Amygdala (tissue), 56 donors: Measurements from ENCODE around the gene NEURL4.

Source experiments
- DNase-seq, 56 donors: peaks; one replicate each; lab custom pipeline; 2025; lab: John Stamatoyannopoulos, UW

Gene NEURL4

DNA sequence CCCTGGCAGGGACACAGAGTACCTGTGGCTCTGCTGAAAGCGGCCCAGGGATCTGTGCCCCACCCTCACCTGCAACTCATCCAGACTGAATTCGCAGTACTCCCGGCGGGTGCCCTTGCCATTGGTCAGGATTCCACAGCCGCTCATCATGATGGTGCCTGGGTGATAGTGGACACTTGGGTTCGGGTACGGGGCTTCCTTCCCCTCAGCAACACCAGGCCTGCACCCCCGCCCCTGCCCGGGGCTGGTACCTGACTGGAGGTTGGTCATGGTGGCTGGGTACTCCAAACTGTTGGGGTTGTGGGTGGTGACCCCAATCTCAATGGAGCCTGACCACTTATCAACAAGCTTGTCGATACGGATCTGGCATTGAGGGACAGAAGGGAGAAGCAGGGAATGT lies 2.9 kb downstream of the NEURL4 start:
- DNase-seq = no peak

DNA sequence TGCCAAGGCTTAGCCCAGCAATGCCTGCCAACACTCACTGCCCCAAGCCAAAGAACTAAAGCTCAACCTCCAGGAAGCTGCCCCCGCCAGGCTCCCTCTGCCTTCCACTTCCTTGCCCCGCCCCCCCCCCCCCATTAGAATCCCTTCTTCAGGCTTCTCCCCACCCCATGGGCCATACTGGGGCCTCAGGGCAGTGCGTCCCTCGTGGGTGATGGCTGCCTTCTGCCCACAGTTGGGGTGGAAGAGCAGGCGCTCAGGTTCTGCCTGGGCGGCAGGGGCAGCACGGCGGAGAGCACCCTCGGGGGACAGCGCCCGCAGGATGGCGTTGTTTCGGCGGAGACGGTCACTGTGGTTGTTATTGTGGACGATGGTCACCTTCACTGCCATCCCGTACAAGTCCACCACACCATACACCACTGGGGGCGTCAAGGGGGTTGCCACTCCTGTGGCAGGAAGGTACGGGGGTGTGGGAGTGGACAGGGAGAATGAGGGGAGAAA lies 4.1 kb downstream of the NEURL4 start:
- DNase-seq = no peak

DNA sequence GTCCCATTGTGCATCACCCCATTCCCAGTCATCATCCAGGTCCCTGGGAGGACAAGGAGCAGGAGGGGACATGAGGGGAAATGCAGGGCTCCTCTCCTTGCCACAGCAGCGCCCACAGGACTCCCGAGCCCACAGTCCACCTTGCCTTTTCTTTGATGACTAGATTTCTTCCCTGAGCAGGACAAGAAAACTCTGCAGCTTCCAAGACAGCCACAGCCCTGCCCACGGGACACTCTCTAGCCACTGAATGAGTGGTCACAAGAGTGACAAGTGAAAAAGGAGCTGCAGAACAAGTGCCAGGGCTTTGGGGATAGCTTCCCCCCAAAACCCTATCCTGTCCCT lies 4.7 kb downstream of the NEURL4 start:
- no peak for DNase-seq

DNA sequence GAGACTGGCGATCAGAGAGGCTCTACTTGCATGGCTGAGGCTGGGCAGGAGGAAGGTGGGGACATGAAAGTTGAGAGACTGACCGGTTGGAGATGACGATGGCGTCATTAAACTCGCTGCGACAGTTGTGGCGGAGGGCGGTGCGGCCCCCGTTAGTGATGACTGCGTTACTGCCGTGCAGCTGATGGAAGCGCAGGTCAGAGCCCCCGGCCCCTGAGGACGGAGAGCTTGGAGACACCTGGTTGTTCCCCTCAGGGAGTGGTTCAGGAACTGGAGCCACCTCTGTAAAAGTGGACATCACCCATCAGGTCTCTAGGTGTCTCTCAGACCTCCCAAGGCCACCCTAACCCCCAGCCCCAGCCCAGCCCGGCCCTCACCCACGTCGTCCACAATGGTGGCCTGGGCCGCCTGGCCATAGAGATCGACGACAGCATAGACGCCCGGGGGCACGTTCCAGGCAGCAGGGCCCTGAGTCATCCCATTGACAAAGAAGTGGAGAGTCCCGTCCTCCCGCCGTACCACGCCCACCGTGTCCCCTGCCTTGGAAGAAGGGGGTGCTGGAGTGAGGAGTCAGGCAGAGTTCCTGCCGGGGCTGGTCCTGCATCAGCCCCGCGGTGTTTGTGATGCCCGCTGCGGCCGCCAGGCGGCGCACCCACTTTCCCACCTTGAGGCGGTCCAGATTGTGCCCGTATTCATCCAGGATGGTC lies 5.3 kb downstream of the NEURL4 start:
- peak in 7 of 56 donors; percentile 9 to 58 (median 18) for DNase-seq

DNA sequence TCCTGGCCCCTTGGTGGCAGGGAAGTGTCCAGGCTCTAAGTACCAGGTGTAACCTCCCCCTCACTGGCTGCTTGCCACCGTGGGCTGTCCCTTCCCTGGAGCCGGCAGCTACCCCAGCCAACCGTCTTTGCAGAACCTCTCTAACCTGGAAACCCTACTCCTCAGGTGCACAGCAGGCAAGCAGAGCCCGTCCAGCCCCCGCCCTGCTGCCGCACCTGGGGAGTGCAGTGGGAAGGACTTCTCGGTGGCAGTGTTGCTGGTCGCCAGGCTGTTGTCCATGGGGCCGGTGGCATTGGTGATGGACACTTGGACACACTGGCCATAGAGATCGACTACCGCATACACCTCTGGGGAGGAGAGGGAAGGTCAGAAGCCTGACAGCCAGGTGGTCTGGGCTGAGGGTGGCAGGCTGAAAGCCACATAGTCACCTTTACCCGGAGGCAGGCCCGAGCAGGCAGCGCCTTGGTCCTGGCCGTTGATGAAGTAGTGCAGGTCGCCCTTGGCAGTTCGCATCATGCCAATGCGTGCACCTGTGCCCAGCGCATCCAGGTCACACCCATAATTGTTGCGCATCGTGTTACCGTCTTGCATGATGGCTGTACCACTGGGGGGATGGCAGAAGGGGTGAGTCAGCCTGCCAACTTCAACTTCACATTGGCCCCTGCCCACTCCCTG lies 6.5 kb downstream of the NEURL4 start:
- no peak for DNase-seq

DNA sequence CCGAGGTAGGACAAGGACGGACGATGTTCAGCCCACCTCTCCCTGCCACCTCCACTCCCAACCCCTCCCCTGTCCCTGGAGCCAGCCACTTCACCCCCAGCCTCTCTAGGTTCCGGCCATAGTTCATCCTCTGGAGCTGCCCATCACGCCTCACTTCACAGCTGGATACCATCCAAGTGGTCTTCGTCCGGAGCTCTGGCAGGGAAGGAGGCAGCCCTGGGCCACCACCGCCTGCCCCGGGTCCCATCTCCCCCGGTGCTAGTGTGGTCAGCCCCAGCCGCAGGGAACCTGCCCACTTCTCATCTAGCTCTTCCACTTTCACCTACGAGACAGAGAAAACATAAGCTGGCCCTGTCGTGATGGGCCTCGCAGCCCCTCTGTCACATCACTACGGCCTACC lies 7.7 kb downstream of the NEURL4 start:
- no peak for DNase-seq

DNA sequence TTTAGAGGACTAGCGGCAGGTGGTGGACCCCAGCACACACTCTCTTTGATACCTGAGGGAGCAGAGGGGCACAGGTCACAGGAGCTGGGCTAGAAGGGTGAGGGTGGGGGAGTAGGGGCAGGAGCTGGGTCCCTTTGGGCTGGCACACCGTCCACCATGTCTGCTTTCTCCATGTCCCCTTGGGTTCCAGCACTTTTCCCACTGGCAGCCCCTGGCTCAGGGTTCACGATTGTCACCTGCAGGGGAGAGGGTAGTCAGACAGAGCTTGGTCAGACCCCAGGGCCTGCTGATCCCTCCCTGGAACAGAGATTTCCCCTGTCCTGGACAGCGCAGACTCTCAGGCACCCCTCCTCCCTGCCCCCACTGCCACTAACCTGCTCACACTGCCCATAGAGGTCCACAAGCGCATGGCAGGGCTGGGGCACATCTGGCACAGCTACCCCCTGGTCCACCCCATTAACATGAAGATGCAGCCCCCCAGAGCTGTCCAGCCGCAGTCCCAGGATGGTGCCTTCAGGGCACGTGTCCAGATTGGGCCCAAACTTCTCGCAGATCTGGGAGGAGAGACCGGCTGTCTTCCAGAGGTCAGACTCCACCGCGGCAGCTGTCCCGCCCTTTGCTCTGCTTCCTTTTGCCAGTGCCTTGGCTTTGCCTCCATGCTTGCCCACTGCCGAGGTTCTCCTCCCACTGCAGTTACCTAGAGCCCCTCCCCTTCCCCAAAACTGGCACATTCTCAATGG lies 10.8 kb downstream of the NEURL4 start:
- no peak for DNase-seq

DNA sequence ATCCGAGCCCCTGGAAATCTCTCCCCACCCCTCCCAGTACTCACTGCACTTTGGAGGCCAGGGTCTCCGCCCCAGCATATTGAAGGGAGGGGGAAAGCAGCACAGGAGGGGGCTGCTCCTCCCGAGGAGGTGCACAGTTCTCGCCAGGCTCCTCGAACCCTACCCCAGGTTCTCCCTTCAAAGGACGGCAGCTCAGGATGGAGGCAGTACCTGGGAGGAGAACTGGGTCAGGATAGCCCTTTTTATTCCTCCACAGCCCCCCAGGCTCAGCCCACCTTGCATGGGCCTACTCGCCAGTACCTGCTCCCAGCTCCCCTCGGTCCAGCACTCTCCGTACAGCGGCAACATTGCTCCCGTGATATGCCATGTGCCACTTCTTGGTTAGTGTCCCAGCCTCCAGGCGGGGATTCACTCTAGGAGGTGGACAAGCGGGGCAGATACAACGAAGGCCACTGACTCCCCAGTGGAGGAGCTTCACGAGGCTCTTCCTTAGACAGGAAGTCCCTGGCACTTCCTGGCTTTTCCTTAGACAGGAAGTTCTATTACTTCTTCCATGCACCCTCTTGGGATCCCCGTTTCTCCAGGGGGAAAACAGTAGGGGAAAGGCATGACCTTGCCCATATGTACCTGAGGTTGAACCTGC lies 11.9 kb downstream of the NEURL4 start:
- no peak for DNase-seq

DNA sequence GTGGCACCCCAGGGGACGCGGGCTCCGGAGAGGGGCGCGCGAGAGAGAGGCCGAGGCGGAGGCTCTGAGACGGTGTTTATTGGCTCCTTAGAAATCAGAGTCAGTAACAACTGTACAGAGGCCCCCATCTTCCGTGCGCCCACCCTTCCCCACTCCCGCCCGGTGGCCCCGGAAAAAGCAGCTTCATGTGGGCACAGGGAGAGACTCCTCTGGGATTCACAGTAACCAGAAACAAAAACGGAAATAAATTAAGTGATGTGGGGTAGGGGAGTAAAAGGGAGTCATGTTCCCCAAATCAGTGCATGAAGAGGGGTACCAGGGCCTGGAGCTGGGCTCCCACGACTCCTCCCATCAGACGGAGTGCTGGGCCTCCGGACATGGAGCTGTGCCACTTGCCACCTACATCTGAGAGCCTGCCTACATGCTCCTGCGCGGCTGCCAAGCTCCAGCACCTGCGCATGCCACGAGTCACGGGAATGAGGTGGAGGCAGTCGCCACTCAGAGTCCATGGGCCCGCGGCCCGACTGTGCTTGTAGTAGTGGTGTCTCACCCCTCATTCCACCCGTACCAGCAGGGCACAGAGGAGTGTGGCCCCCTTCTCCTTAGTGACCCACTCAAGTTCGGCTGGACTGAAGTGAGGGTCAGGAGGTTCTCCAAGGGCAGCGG lies 13.4 kb downstream of the NEURL4 start:
- peak in 4 of 56 donors; percentile 9 to 33 (median 22) for DNase-seq

DNA sequence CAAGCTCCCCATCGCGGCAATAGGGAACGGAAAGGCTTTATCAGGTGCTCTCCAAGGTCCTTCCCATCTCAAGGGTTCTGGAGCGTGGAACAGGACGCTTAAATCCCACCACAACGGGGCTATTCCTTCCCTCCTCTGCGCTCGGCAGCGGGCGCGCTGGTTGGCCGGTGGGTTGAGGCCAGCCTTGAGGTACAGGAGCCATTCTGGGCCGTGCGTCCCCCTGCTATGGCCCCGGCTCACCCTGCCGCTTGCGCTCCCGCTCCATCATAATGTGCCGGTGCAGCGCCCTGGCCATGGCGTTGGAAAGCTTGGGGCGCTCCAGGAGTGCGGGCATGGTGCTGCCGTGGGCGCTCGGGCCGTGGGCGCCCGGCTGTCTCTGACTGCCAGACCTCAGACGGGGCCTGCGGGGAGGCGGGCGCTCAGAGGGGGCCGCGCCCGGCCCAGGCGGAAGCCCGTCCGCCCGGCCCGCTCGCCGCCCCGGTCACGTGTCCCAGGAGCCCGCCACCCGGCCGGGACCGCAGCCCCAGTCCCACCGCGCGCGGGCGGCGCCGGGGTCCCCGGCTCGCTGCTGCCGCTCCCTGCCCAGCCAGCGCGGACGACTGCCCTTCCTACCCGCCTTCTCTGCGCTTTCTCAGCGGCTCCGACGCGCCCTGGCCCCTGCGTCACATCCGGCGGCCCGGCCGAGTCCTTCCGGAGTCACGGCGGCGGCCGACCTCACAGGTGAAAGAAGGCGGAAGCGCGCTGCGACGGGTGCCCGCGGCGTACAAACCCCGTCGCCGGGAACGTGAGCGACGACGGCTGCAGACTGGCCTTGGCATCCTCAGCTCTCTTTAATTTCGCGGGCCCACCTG lies 14.2 kb downstream of the NEURL4 start, which contains the start of gene GPS2:
TSS of gene GPS2 (minus strand) at position 642 of the 851 bp plus-strand sequence. CDS start at position 334, 308 bp downstream.
- peak; percentile 21 to 94 (median 84) for DNase-seq

DNA sequence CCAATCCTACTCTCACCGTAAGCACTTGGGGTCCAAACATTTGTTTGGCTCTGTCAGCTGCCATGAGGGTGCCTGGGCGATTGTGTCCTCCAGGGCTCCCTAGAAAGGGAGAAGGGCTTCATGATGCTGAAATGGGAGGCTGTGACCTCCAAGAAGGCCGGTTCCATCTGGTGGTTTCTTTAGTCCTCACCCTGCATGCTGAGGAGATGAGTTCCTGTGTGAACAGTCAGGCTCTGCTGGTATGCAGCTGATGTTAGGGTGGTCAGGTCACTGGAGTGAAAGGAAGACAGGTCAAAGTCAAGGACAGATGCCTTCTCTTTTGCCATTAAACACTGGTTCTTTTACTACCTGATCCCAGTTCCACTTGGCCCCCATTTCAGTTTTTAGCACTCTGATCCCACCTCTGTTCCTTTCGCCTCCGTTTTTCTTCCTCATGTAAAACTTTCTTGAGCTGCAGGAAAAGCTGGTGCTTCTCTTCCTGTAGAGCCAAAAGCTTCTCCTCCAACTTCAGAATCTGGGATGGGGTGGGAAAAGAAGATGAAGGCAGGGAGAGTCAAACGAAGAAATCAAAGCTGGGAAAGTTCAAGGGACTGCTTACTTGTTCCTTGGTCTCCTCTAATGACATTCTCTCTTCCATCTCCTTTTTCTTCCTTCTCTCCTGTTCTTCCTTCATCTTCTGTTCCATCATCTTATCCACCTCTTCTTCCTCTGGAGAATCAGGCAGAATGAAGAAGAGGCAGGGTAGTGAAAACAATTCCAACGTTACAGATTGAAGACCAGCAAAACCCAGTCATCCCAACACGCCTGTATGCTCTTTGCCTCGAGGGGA lies 15.0 kb downstream of the NEURL4 start:
- no peak for DNase-seq

DNA sequence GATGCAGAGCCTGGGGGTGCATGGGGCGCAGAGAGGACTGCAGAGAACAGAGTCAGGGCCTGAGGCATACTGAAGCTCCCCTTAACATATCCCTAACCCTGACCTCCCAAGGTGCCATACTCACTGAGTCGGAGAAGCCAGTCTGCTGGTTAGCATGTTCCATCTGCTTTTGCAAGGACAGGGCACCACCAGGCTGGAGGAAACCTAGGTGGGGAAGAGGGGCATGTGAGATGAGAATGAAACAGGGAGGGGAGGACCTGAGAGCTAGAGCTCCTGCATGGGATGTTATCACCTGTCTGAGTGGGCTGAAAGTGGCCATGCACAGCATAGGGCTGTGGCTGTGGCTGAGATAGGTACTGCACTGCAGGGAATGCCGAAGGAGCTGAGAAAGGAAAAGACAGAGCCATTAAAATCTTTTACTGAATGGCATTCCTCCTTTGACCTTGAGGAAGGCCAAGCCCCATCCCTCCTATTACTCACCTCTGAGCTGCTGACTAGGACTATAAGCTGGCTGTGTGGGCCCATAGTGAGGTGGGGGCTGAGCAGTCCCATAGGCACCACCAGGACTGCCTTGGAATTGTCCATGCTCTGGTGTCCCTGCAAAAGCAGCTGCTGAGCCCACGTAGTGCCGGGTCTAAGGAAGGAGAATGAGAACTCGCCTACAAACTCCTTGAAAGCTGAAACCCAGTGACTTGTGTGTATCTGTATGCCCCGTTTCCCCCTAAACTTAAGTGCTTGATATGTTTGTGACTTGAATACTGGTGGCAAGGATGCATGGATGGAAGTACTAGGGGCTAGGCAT lies 15.8 kb downstream of the NEURL4 start:
- no peak for DNase-seq

DNA sequence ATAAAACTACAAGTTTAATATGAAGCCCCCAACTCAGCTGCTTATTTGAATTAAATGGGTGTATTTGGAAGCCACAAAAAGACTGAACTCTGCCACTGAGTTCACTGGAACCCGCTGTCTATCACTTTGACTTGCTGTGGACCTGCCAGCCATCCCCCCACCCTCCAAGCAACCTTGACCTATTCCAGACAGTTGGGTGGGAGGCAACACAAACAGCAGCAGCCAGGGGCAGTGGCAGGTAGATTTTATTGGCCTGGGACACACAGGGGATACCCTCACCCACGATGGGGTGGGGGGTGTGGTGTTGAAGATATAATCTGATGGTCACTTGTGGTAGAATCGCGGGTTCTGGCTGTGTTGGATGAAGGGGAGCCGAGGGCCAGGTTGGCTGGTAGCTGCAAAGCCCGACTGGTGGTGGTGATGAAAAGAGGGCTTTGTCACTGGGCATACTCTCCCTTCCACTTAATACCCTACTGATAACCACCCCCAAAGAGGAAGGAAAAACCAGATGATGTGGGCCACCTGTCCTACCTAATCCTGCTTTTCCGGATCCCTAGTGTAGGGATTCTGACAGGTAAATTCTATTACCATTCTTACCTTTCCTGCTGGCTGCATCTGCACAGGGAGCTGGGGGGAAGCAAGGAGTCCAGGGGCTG lies 16.6 kb downstream of the NEURL4 start:
- DNase-seq = no peak

DNA sequence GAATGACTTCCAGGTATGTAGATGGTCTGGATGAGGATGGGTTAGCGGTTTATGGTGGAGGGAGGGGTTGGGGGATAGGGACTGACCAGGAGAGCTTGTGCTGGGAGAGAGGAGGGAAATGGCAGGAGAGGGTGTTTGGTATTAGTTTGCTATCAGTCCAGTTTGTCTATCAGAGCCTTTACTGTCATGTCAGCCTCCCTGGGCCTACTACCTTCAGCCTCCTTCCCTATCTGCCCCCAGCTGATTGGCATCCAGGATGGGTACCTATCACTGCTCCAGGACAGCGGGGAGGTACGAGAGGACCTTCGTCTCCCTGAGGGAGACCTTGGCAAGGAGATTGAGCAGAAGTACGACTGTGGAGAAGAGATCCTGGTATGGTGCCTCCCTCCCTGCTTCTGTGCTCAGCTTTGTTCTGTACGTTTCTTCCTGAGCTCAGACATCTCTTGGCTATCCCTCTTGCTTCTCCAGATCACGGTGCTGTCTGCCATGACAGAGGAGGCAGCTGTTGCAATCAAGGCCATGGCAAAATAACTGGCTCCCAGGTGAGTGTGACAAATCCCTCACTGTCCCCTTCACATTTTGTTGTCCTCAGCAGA lies 17.9 kb downstream of the NEURL4 start:
- DNase-seq = no peak

DNA sequence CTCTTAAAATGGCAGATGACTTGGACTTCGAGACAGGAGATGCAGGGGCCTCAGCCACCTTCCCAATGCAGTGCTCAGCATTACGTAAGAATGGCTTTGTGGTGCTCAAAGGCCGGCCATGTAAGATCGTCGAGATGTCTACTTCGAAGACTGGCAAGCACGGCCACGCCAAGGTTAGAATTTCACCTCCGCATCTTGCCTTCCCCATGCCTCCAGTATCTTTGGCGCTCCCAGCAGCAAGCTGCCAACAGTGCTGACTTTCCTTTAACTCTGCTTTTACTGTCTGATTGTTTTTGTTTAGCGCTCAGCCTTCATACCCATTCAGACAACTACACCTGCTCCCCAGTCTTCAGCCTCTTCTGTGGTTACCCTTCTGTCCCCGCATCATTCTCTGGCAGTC lies 19.5 kb downstream of the NEURL4 start:
- no peak for DNase-seq

DNA sequence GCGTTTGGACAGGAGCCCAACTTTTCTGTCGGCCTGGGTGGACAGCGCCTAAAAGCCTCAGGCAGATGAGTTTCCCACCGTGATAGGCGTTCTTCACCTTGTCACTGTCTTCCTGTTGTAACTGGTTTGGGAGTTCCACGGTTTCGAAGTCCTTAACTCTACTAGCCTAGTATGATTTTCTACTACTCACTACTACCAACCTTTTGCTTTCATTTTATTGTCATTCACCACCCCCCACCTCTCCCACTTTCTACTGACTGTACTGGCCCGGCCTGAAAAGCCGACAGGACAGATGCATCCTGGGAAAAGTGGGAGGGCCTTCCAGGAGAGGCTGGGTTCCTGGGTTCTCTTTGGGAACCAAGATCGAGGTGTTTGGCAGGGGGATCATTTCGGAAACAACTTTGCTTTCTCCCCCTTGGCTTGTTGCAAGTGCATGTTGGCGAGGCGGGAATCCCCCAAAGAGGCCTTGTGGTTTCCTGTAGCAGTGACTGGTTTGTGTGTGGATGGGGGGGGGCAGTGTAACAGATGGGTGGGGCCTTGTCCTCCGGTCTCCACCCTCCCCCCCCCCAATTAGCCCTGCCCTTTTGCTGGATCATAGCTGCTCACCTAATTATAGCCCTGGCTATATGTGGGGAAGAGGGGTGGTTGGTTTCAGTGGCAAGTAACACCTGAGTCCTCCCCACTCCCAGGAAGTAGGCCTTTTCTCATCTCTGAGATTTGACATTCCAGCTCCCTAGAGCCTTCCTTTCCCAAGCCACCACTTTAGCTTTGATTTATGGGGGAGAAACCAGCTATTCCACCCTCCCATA lies 20.3 kb downstream of the NEURL4 start:
- DNase-seq = peak in 32 of 56 donors; percentile 7 to 58 (median 31)
